OCI-LY3 (cell line): Measurements from ENCODE around the gene MRPS18B.
A peak's percentile ranks its signal among the peaks of the same experiment; 100 is the strongest.
"Not testable (repeated sequence)": the region's sequence is repeated elsewhere in the genome, so short reads cannot be mapped to it uniquely, and the experiment has no call there.

Experiments
- H2AFZ ChIP-seq: fragments of 200-600, 300-600 bp; shearing (Covaris generic); 2 replicates; pipeline ENCODE4 v1.6.0; 2014; ENCODE audit warnings: antibody characterized with exemption, low read depth, low read length
- H3K27ac ChIP-seq: fragments of 200-600, 300-600 bp; sonication (generic); 2 replicates; pipeline ENCODE4 v1.5.1; 2014; ENCODE audit warnings: mild to moderate bottlenecking, low read length, moderate library complexity, mixed read lengths
- H3K27me3 ChIP-seq: fragments of 200-600, 300-600 bp; sonication (generic); 2 replicates; pipeline ENCODE4 v1.6.1; 2014; ENCODE audit warnings: low read depth, low read length, mixed read lengths
- H3K36me3 ChIP-seq: fragments of 200-600, 300-600 bp; sonication (generic); replicated peaks from 2 replicates; pipeline ENCODE3; 2014; ENCODE audit warnings: low read depth, low read length, mixed read lengths
- H3K4me1 ChIP-seq: fragments of 300-600, 200-600 bp; sonication (generic); 2 replicates; pipeline ENCODE4 v1.6.1; 2014; ENCODE audit warnings: low read length, mixed read lengths
- H3K4me2 ChIP-seq: fragments of 200-600, 300-600 bp; sonication (generic); 2 replicates; pipeline ENCODE4 v1.6.1; 2014; ENCODE audit warnings: low read length, mixed read lengths
- H3K4me3 ChIP-seq: fragments of 300-600, 200-600 bp; sonication (generic); 2 replicates; pipeline ENCODE4 v1.5.1; 2014; ENCODE audit warnings: antibody characterized with exemption, mild to moderate bottlenecking, low read length, moderate library complexity
- H3K79me2 ChIP-seq: fragments of 300-600, 200-600 bp; shearing (Covaris generic); 2 replicates; pipeline ENCODE4 v1.6.1; 2014; ENCODE audit warnings: mild to moderate bottlenecking, low read length, mixed read lengths
- H3K9ac ChIP-seq: fragments of 300-600, 200-600 bp; shearing (Covaris generic); 2 replicates; pipeline ENCODE4 v1.6.0; 2014; ENCODE audit warnings: mild to moderate bottlenecking, low read length, moderate library complexity
- H3K9me3 ChIP-seq: fragments of 200-600, 300-600 bp; shearing (Covaris generic); 2 replicates; pipeline ENCODE4 v1.6.1; 2014; ENCODE audit warnings: low read length, mixed read lengths; ENCODE audit not compliant: insufficient read depth
- H4K20me1 ChIP-seq: fragments of 200-600, 300-600 bp; sonication (generic); 2 replicates; pipeline ENCODE4 v1.6.1; 2016; ENCODE audit warnings: low read length, mixed read lengths; ENCODE audit not compliant: insufficient read depth
- CTCF ChIP-seq: fragments of 200-600, 300-600 bp; sonication (generic); IDR thresholded peaks from 2 replicates; pipeline ENCODE4 v1.5.1; 2014; ENCODE audit warnings: antibody characterized with exemption, low read length, low read depth
- EZH2phosphoT487 ChIP-seq: fragments of 200-600 bp; shearing (Covaris generic); IDR thresholded peaks from 2 replicates; pipeline ENCODE4 v1.6.1; 2018; ENCODE audit warnings: antibody characterized with exemption, mixed run types, low read depth

The MRPS18B gene

DNA sequence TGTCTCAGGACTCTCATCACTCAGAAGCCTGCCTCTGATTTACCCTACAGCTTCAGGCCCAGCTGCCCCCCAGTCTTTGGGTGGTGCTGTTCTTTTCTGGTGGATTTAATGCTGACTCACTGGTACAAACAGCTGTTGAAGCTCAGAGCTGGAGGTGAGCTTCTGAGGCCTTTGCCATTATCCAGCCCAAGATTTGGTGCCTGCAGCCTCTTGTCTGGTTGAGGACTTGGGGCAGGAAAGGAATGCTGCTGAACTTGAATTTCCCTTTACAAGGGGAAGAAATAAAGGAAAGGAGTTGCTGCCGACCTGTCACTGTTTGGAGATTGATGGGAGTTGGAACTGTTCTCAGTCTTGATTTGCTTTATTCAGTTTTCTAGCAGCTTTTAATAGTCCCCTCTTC lies 26.6 kb upstream of the MRPS18B start:
- Histone ChIP-seq H3K27ac (no peak overlapping the region), H3K27me3 (no peaks in the 10 kb centered on the region), H3K79me2 (peaks cover 15% of the 10 kb centered on the region), H3K9ac (no peak overlapping the region), H2AFZ (no peak overlapping the region), H4K20me1 (peaks cover 4% of the 10 kb centered on the region; the same call in 1 of the 2 replicates), H3K4me3 (no peak overlapping the region), H3K4me1 (no peaks in the 10 kb centered on the region), H3K9me3 (no peaks in the 10 kb centered on the region), H3K36me3 (peaks cover 25% of the 10 kb centered on the region), H3K4me2 (no peak overlapping the region)
- TF ChIP-seq CTCF (no peak), EZH2phosphoT487 (no peak)

GRCh38 chr6:30592287-30592686 lies 25.4 kb upstream of the MRPS18B start:
- Histone ChIP-seq H3K4me1 (no peaks in the 10 kb centered on the region), H3K9ac (no peak overlapping the region), H3K36me3 (peaks cover 20% of the 10 kb centered on the region), H3K4me3 (no peak overlapping the region), H3K27ac (no peak overlapping the region), H3K9me3 (no peaks in the 10 kb centered on the region), H3K4me2 (no peak overlapping the region), H2AFZ (no peak overlapping the region), H4K20me1 (peaks cover 4% of the 10 kb centered on the region; the same call in 1 of the 2 replicates), H3K79me2 (peaks cover 15% of the 10 kb centered on the region), H3K27me3 (no peaks in the 10 kb centered on the region)
- no peak for TF ChIP-seq CTCF
- no peak for TF ChIP-seq EZH2phosphoT487

- H3K36me3 ChIP-seq, result peaks cover 20% of the 10 kb centered on the region
Observed at GRCh38 chr6:30597315-30598144, 20.1 kb upstream of the MRPS18B start.

More at GRCh38 chr6:30597315-30598144, 20.1 kb upstream of the MRPS18B start:
- not testable (repeated sequence) for H3K79me2 ChIP-seq, H3K9me3 ChIP-seq, H4K20me1 ChIP-seq, H3K4me2 ChIP-seq, H3K27me3 ChIP-seq, H3K4me3 ChIP-seq, H3K9ac ChIP-seq, H3K4me1 ChIP-seq, H2AFZ ChIP-seq, H3K27ac ChIP-seq
- peak; percentile 54 for TF ChIP-seq CTCF
